B cell (primary cell): ENCODE measurements around the gene GDA.

Source experiments
- EZH2 ChIP-seq: IDR thresholded peaks from 2 replicates; pipeline ENCODE4 v1.6.1; 2012; ENCODE audit warnings: borderline replicate concordance, low read depth, mild to moderate bottlenecking, moderate library complexity, low read length; ENCODE audit not compliant: insufficient read depth, poor library complexity, severe bottlenecking
- TF ChIP-seq, protein P1 (sequence below): fragments of 200-600 bp; IDR thresholded peaks from one replicate; pipeline ENCODE4 v1.8.0; 2022; ENCODE audit warnings: antibody characterized with exemption, mild to moderate bottlenecking

GRCh38 chr9:72290311-72290710 is 141.1 kb downstream of the GDA start:
- TF ChIP-seq, protein P1, sequence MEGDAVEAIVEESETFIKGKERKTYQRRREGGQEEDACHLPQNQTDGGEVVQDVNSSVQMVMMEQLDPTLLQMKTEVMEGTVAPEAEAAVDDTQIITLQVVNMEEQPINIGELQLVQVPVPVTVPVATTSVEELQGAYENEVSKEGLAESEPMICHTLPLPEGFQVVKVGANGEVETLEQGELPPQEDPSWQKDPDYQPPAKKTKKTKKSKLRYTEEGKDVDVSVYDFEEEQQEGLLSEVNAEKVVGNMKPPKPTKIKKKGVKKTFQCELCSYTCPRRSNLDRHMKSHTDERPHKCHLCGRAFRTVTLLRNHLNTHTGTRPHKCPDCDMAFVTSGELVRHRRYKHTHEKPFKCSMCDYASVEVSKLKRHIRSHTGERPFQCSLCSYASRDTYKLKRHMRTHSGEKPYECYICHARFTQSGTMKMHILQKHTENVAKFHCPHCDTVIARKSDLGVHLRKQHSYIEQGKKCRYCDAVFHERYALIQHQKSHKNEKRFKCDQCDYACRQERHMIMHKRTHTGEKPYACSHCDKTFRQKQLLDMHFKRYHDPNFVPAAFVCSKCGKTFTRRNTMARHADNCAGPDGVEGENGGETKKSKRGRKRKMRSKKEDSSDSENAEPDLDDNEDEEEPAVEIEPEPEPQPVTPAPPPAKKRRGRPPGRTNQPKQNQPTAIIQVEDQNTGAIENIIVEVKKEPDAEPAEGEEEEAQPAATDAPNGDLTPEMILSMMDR, result no peak
- no peak for TF ChIP-seq EZH2
